Measurements from ENCODE around the gene IFT122.

The IFT122 gene

GRCh38 chr3:129421236-129421883, 18.7 kb upstream of the IFT122 start:
- ATAC-seq (replicated peaks): no peak
- H3K27me3 Mint-ChIP-seq: peaks cover 0 to 11% of the 10 kb centered on the region in 2 donors
- peaks cover 9% of the 10 kb centered on the region for H3K36me3 Mint-ChIP-seq (ENCODE audit: insufficient read depth)
- H3K9me3 Mint-ChIP-seq: no peaks in the 10 kb centered on the region
- H3K27ac Mint-ChIP-seq: no peak overlapping the region
- DNase-seq: no peak
- no peak overlapping the region for H3K4me3 Mint-ChIP-seq
- no peaks in the 10 kb centered on the region for H3K4me1 Mint-ChIP-seq (ENCODE audit: low read depth in 2 of 2)

GRCh38 chr3:129421988-129422745, 17.9 kb upstream of the IFT122 start:
- H3K36me3 Mint-ChIP-seq (ENCODE audit: insufficient read depth): peaks cover 12% of the 10 kb centered on the region
- ATAC-seq (replicated peaks) (no peak), DNase-seq (no peak)
- H3K27ac Mint-ChIP-seq: no peak overlapping the region
- H3K4me1 Mint-ChIP-seq (ENCODE audit: low read depth in 2 of 2): no peaks in the 10 kb centered on the region
- H3K9me3 Mint-ChIP-seq: no peaks in the 10 kb centered on the region
- peaks cover 0 to 11% of the 10 kb centered on the region in 2 donors for H3K27me3 Mint-ChIP-seq
- H3K4me3 Mint-ChIP-seq: no peak overlapping the region

GRCh38 chr3:129422897-129423296, 17.1 kb upstream of the IFT122 start:
- H3K4me1 Mint-ChIP-seq (ENCODE audit: low read depth in 2 of 2): peaks cover 3 to 6% of the 10 kb centered on the region in 2 donors

GRCh38 chr3:129424185-129424841, 15.7 kb upstream of the IFT122 start:
- DNase-seq (no peak), ATAC-seq (replicated peaks) (no peak)
- peaks cover 0 to 11% of the 10 kb centered on the region in 2 donors for H3K27me3 Mint-ChIP-seq
- no peaks in the 10 kb centered on the region for H3K9me3 Mint-ChIP-seq
- H3K4me3 Mint-ChIP-seq: no peak overlapping the region
- H3K4me1 Mint-ChIP-seq (ENCODE audit: low read depth in 2 of 2): peaks cover 6 to 17% of the 10 kb centered on the region in 2 donors
- no peak overlapping the region for H3K27ac Mint-ChIP-seq
- peaks cover 26% of the 10 kb centered on the region for H3K36me3 Mint-ChIP-seq (ENCODE audit: insufficient read depth)

More at GRCh38 chr3:129422897-129423296, 17.1 kb upstream of the IFT122 start:
- ATAC-seq (replicated peaks): no peak
- Mint-ChIP-seq H3K9me3 (no peaks in the 10 kb centered on the region), H3K36me3 (ENCODE audit: insufficient read depth) (peaks cover 16% of the 10 kb centered on the region), H3K4me3 (no peak overlapping the region), H3K27me3 (peaks cover 0 to 11% of the 10 kb centered on the region in 2 donors), H3K27ac (no peak overlapping the region)
- no peak for DNase-seq

GRCh38 chr3:129425213-129425612, 14.8 kb upstream of the IFT122 start:
- peaks cover 0 to 11% of the 10 kb centered on the region in 2 donors for H3K27me3 Mint-ChIP-seq
- no peaks in the 10 kb centered on the region for H3K9me3 Mint-ChIP-seq
- peaks cover 26% of the 10 kb centered on the region for H3K36me3 Mint-ChIP-seq (ENCODE audit: insufficient read depth)
- no peak for DNase-seq
- H3K4me3 Mint-ChIP-seq: no peak overlapping the region
- H3K27ac Mint-ChIP-seq: no peak overlapping the region
- peaks cover 10 to 17% of the 10 kb centered on the region in 2 donors for H3K4me1 Mint-ChIP-seq (ENCODE audit: low read depth in 2 of 2)
- ATAC-seq (replicated peaks): no peak

GRCh38 chr3:129425619-129426018, 14.4 kb upstream of the IFT122 start:
- peaks cover 30% of the 10 kb centered on the region for H3K36me3 Mint-ChIP-seq (ENCODE audit: insufficient read depth)
- H3K9me3 Mint-ChIP-seq: no peaks in the 10 kb centered on the region

GRCh38 chr3:129428007-129428375, 12.0 kb upstream of the IFT122 start:
- Mint-ChIP-seq H3K36me3 (ENCODE audit: insufficient read depth) (peaks cover 49% of the 10 kb centered on the region), H3K4me3 (peak overlapping the region; percentile 62 to 80), H3K27ac (peak overlapping the region; percentile 29 to 77), H3K27me3 (peaks cover 0 to 11% of the 10 kb centered on the region in 2 donors), H3K9me3 (no peaks in the 10 kb centered on the region), H3K4me1 (ENCODE audit: low read depth in 2 of 2) (peaks cover 10 to 17% of the 10 kb centered on the region in 2 donors)
- no peak for ATAC-seq (replicated peaks)
- DNase-seq: no peak

More at GRCh38 chr3:129425619-129426018, 14.4 kb upstream of the IFT122 start:
- ATAC-seq (replicated peaks): no peak
- Mint-ChIP-seq H3K4me1 (ENCODE audit: low read depth in 2 of 2) (peaks cover 10 to 17% of the 10 kb centered on the region in 2 donors), H3K27ac (no peak overlapping the region), H3K27me3 (peaks cover 0 to 11% of the 10 kb centered on the region in 2 donors), H3K4me3 (no peak overlapping the region)
- no peak for DNase-seq

GRCh38 chr3:129428376-129429079, 11.5 kb upstream of the IFT122 start, which contains the start of gene EFCAB12:
TSS of gene EFCAB12 (minus strand) at chr3:129428636. CDS start at chr3:129428488, 148 bp downstream.
- peaks cover 10 to 17% of the 10 kb centered on the region in 2 donors for H3K4me1 Mint-ChIP-seq (ENCODE audit: low read depth in 2 of 2)
- ATAC-seq (replicated peaks): peak; percentile 97

GRCh38 chr3:129429080-129429451, 11.0 kb upstream of the IFT122 start:
- ATAC-seq (replicated peaks): no peak
- Mint-ChIP-seq H3K27me3 (peaks cover 0 to 6% of the 10 kb centered on the region in 2 donors), H3K4me1 (ENCODE audit: low read depth in 2 of 2) (peaks cover 10 to 17% of the 10 kb centered on the region in 2 donors), H3K9me3 (no peaks in the 10 kb centered on the region), H3K36me3 (ENCODE audit: insufficient read depth) (peaks cover 55% of the 10 kb centered on the region), H3K4me3 (peak overlapping the region; percentile 62 to 80), H3K27ac (peak overlapping the region in 1 of 2 donors; percentile 29)
- no peak for DNase-seq

More at GRCh38 chr3:129428376-129429079, 11.5 kb upstream of the IFT122 start, which contains the start of gene EFCAB12:
- peak within 1 kb of the TSS; percentile 62 to 80 for H3K4me3 Mint-ChIP-seq
- H3K36me3 Mint-ChIP-seq (ENCODE audit: insufficient read depth): peaks cover 55% of the 10 kb centered on the region
- no peaks in the 10 kb centered on the region for H3K9me3 Mint-ChIP-seq
- H3K27ac Mint-ChIP-seq: peak within 1 kb of the TSS; percentile 29 to 77
- peaks cover 0 to 11% of the 10 kb centered on the region in 2 donors for H3K27me3 Mint-ChIP-seq
- peak; percentile 81 to 87 (median 86) for DNase-seq

- DNase-seq (no peak), ATAC-seq (replicated peaks) (no peak)
- H3K27me3 Mint-ChIP-seq: peaks cover 0 to under 1% of the 10 kb centered on the region in 2 donors
- peak overlapping the region in 1 of 2 donors; percentile 32 for H3K4me3 Mint-ChIP-seq
- H3K4me1 Mint-ChIP-seq (ENCODE audit: low read depth in 2 of 2): peaks cover 10 to 17% of the 10 kb centered on the region in 2 donors
- peaks cover 52% of the 10 kb centered on the region for H3K36me3 Mint-ChIP-seq (ENCODE audit: insufficient read depth)
- no peaks in the 10 kb centered on the region for H3K9me3 Mint-ChIP-seq
- H3K27ac Mint-ChIP-seq: peak overlapping the region; percentile 16 to 41
These were observed 10.4 kb upstream of the IFT122 start for GRCh38 chr3:129429602-129430001.

- H3K27me3 Mint-ChIP-seq: no peaks in the 10 kb centered on the region
- peak overlapping the region in 1 of 2 donors; percentile 32 for H3K27ac Mint-ChIP-seq
- H3K4me1 Mint-ChIP-seq (ENCODE audit: low read depth in 2 of 2): peaks cover 29 to 30% of the 10 kb centered on the region in 2 donors
- H3K9me3 Mint-ChIP-seq: no peaks in the 10 kb centered on the region
- H3K36me3 Mint-ChIP-seq (ENCODE audit: insufficient read depth): peaks cover 65% of the 10 kb centered on the region
- H3K4me3 Mint-ChIP-seq: no peak overlapping the region
- ATAC-seq (replicated peaks) (no peak), DNase-seq (no peak)
These were observed 8.0 kb upstream of the IFT122 start for GRCh38 chr3:129432036-129432435.

- Mint-ChIP-seq H3K27me3 (no peaks in the 10 kb centered on the region), H3K4me1 (ENCODE audit: low read depth in 2 of 2) (peaks cover 28 to 30% of the 10 kb centered on the region in 2 donors), H3K36me3 (ENCODE audit: insufficient read depth) (peaks cover 65% of the 10 kb centered on the region), H3K4me3 (no peak overlapping the region), H3K27ac (no peak overlapping the region), H3K9me3 (no peaks in the 10 kb centered on the region)
- no peak for ATAC-seq (replicated peaks)
- no peak for DNase-seq
These were observed 7.4 kb upstream of the IFT122 start for GRCh38 chr3:129432671-129433070.

GRCh38 chr3:129433565-129433964, 6.5 kb upstream of the IFT122 start:
- Mint-ChIP-seq H3K27ac (no peak overlapping the region), H3K36me3 (ENCODE audit: insufficient read depth) (peaks cover 67% of the 10 kb centered on the region), H3K4me1 (ENCODE audit: low read depth in 2 of 2) (peaks cover 23 to 34% of the 10 kb centered on the region in 2 donors), H3K9me3 (no peaks in the 10 kb centered on the region), H3K27me3 (no peaks in the 10 kb centered on the region), H3K4me3 (no peak overlapping the region)
- no peak for ATAC-seq (replicated peaks)
- DNase-seq: no peak
